Measurements from ENCODE around the gene RHOBTB3. TPM values are rescaled to one million over a fixed set of nuclear protein-coding genes. Genes with fewer than 3 reads are reported as not detected.

RHOBTB3 gene
- total RNA-seq, 1 experiment from 2014 or later = 6.8 TPM

- Histone ChIP-seq H3K23ac (ENCODE audit: insufficient read length, low read depth, low read length) (no peak overlapping the region), H2BK120ac (ENCODE audit: low read depth, low read length, poor library complexity, severe bottlenecking) (no peak overlapping the region), H2AK5ac (ENCODE audit: insufficient read length, low read length) (no peak overlapping the region), H4K20me1 (ENCODE audit: control insufficient read depth, insufficient read depth, insufficient read length) (no peaks in the 10 kb centered on the region), H4K91ac (ENCODE audit: insufficient read length, low read depth, low read length) (no peak overlapping the region), H3K56ac (ENCODE audit: insufficient read length, low read depth, low read length) (no peak overlapping the region), H3K27me3 (ENCODE audit: insufficient read depth, low read length) (peaks cover 13% of the 10 kb centered on the region; the same call in 1 of the 2 replicates), H2BK5ac (ENCODE audit: insufficient read length, low read length) (no peak overlapping the region), H3K18ac (ENCODE audit: insufficient read length, low read depth, low read length) (no peak overlapping the region), H3K4me1 (ENCODE audit: insufficient read depth, low read length) (peaks cover 4% of the 10 kb centered on the region; the same call in 1 of the 2 replicates), H3K27ac (ENCODE audit: insufficient read length, low read depth, low read length) (no peak overlapping the region), H3K14ac (ENCODE audit: insufficient read depth, low read length) (no peak overlapping the region), H3K23me2 (ENCODE audit: insufficient read length, low read depth, low read length, poor library complexity, severe bottlenecking) (peaks cover 13% of the 10 kb centered on the region), H3K79me1 (ENCODE audit: insufficient read depth, low read depth, low read length, poor library complexity, severe bottlenecking) (no peaks in the 10 kb centered on the region), H2BK20ac (ENCODE audit: low read depth, low read length, poor library complexity, severe bottlenecking) (no peak overlapping the region), H3K9me3 (ENCODE audit: control insufficient read depth, low read depth, low read length) (no peaks in the 10 kb centered on the region), H4K5ac (ENCODE audit: insufficient read length, low read depth, low read length) (no peak overlapping the region), H2BK12ac (ENCODE audit: insufficient read length, low read depth, low read length) (no peak overlapping the region), H2BK15ac (ENCODE audit: low read depth, low read length) (no peak overlapping the region), H3K9ac (ENCODE audit: extremely low read depth, insufficient read length, low read length) (no peak overlapping the region), H3K79me2 (ENCODE audit: insufficient read depth, low read length) (no peaks in the 10 kb centered on the region), H3T11ph (ENCODE audit: low read length) (no peak overlapping the region), H2AFZ (ENCODE audit: low read length) (no peak overlapping the region), H3K4me2 (ENCODE audit: insufficient read depth, insufficient read length, low read length) (no peak overlapping the region), H4K8ac (replicated peaks; ENCODE audit: insufficient read length, low read depth, low read length) (no peak overlapping the region), H3K4ac (ENCODE audit: low read depth, low read length) (no peak overlapping the region)
- Mint-ChIP-seq H3K36me3 (ENCODE audit: insufficient read depth in 1 of 3, low read depth in 3 of 3) (no peaks in the 10 kb centered on the region; a peak in 1 of 7 replicates), H3K27ac (no peak overlapping the region), H3K4me1 (peaks cover 34 to 35% of the 10 kb centered on the region in 2 experiments), H3K27me3 (ENCODE audit: low read depth) (peaks cover 52% of the 10 kb centered on the region), H3K9me3 (no peaks in the 10 kb centered on the region), H3K4me3 (no peak overlapping the region)
- no CpG with 5 or more reads among the region's 2 CpGs for WGBS (ENCODE audit: extremely low coverage, insufficient read length, low lambda C conversion rate)
- DNase-seq = no peak
- TF ChIP-seq CTCF (conservative IDR thresholded peaks at IDR 0.05) = no peak
Observed at GRCh38 chr5:95727764-95728191, 3.4 kb upstream of the RHOBTB3 start.
